GM23248 (cell line): ENCODE measurements around the gene SPSB4.

Source experiments
- EZH2 ChIP-seq: fragments of 200-600 bp; sonication (generic); IDR thresholded peaks from 2 replicates; pipeline ENCODE4 v1.6.1; 2018; ENCODE audit warnings: antibody characterized with exemption, mild to moderate bottlenecking; ENCODE audit not compliant: insufficient read depth, poor library complexity, severe bottlenecking
- EZH2phosphoT487 ChIP-seq: fragments of 200-600 bp; sonication (generic); IDR thresholded peaks from 2 replicates; pipeline ENCODE4 v1.6.1; 2018; ENCODE audit warnings: antibody characterized with exemption, moderate library complexity, mild to moderate bottlenecking, low read depth; ENCODE audit not compliant: insufficient read depth

- no peak for TF ChIP-seq EZH2phosphoT487
- no peak for TF ChIP-seq EZH2
These were observed 23.4 kb downstream of the SPSB4 start for GRCh38 chr3:141074529-141074928.
